Stimulated activated naive CD4-positive, alpha-beta T cell (primary cell): ENCODE measurements around the gene DENND6B.
A peak's percentile ranks its signal among the peaks of the same experiment; 100 is the strongest.
"Not testable (repeated sequence)": the region's sequence is repeated elsewhere in the genome, so short reads cannot be mapped to it uniquely, and the experiment has no call there.

Source experiments
- DNase-seq, 6 experiments: peaks; one replicate each; lab custom pipeline; 2025; lab: John Stamatoyannopoulos, UW

Gene DENND6B

GRCh38 chr22:50273352-50273751, 53.5 kb downstream of the DENND6B start:
- DNase-seq, result not testable (repeated sequence)

- DNase-seq, result no peak
Measured at GRCh38 chr22:50272044-50272802, 54.6 kb downstream of the DENND6B start.

DNA sequence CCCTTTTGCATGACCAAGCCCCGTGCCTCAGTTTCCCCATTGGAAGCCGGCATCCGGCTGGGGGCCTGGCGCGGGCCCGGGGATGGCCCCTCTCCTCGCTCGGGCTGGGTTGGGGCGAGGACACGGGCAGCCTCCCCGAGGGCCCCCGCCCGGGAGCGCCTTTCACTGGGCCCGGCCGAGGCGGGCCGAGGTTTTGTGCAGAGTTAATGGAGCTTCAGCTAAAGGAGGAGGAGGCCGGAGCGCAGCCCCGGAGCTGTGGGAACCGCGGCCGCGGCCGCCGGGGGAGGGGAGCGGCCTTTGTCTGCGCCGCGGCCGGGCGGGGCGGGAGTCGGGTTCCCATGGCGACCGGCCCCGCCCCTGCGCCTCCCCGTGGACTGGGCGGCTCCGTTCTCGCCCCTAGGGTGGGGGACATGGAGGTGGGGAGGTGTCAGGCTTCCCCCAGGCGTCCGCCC, 55.3 kb downstream of the DENND6B start:
- DNase-seq, result peak in 2 of 6 experiments; percentile 10 to 27

DNA sequence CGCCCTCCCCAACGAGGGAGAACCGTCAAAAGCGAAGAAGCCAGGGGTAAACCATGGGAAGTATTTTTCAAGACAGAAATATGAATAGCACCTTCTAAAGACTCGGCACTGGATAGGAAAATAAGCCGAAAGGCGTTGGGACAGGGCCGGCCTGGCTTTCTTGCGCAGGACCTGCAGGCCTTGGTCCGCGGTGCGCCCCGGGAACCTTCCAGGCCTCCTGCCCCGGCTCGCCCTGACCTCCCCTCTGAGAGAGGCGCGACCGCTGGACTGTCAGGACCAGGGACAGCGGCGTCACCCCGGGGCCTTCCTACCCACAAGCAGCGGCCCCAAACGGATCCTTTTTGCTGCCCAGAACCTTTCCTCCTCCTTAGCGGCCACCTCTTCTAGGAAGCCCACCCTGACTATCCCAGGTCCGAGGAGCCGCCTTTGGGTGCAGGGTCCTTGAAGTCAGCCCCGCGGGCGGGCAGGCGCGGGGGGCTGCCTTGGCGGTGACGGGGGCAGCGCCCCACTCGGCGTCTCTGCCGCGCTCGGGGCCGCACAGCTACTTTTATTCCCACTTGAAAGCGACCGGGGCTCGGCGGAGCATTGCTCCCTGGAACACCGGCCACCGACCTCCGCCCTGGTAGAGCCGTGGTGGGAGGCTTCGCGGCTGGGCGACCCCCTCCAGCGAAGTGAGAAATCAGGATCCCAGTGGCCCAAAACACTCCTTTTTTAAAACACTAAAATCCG, 56.0 kb downstream of the DENND6B start:
- peak; percentile 27 to 78 (median 60) for DNase-seq

GRCh38 chr22:50269970-50270665, 56.7 kb downstream of the DENND6B start, which contains the start of gene MAPK11:
MAPK11 (minus strand) TSS chr22:50270380; CDS start chr22:50270292, 88 bp downstream.
- peak; percentile 42 to 78 (median 62) for DNase-seq

- DNase-seq, result no peak
Measured at GRCh38 chr22:50269573-50269969, 57.2 kb downstream of the DENND6B start.

GRCh38 chr22:50268655-50269113, 58.1 kb downstream of the DENND6B start:
- DNase-seq, result no peak

DNA sequence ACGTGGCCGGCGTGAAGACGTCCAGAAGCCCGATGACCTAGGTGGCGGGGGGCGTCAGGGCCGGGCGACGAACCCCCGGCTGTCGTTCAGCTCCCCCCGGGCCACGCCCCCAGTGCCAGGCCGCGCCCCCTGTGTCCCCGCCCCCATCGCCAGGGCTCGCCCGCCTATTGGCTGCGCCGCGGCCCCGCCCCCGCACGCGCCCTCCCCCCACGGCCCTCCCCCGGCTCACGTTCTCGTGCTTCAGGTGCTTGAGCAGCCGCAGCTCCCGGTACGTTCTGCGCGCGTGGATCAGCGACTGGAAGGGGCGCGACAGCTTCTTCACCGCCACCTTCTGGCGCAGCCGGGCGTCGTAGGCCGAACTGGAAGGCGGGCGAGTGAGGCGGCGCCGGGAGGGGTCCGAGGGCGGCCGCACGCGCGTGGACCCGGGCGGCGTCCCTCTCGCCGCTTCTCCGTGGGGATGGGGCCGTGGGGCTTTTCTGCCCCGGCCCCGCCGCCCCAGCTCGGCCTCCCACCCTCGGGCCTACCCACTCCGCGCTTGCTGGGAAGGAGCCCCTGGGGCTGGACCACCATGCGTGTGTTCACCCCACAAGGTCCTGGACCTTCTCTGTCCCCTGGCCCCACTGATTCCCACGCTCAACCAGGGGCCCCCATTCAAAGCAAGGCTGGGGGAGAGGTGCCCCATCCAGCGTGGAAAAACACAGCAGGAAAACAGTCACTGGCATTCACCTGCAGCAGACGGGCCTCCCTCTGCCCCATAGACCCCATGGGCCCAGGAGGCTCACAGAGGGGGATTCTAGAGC, 59.0 kb downstream of the DENND6B start:
- peak in 5 of 6 experiments; percentile 27 to 56 (median 49) for DNase-seq

- DNase-seq, result no peak
Measured at GRCh38 chr22:50266994-50267393, 59.8 kb downstream of the DENND6B start.

DNA sequence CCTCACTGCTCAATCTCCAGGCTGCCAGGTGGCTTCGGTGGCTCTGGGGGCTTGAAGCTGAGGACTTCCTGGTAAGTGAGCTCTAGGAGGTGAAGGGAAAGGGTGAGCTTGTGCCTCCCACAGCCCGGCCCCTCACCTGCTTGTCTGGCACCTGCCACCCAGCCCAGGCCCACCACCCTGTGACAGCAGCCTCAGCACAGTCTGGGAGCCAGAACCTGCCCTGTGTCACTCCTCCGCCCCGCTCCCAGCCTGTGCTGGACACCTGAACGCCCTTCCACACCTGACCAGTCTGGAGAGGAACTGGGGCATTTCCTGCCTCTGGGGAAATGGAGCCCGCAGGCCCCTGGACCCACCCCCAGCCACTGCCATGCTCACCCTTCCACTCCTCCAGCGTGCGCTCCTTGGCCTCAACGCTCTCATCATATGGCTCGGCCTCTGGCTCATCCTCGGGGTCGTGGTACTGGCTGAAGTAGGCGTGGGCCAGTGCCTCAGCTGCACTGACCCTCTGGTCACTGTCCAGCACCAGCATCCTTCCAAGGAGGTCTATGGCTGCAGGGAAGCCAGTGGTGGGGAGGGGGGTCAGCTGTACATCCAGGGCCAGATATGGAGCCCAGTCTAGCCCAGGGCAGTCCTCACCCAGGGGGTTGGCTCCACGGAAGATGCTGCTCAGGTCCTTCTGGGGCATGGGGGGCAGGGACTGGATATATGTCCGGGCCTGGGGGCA, 61.7 kb downstream of the DENND6B start:
- DNase-seq, result no peak

DNA sequence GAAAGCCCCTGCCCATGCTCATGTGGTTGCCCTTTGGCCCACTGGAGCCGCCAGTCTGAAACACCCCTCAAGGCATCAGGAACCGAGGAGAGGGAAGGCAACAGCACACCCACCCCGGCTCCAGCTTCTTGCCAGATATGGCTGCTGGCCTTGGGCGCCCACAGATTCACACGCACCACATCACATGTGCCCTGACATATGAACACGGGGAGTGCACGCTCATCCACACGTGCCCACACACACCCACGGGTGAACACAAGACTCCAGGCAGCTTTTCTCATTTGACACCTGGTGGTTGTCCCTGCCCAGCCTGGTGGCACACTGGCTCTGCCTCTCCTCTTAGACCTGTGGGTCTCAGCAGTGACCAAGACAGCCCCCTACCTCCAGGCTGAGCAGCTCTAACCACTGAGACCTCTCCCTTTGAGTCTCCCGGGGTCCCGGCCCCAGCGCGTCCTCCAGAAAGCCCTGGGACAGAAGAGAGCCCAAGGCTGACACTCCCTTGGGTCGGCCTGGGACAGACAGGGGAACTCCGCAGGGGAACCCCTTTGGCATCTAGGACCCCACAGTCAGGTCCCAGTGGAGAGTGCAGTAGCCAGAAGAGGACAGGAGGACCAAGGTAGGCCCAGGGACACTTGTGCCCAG, 62.6 kb downstream of the DENND6B start:
- DNase-seq, result no peak

DNA sequence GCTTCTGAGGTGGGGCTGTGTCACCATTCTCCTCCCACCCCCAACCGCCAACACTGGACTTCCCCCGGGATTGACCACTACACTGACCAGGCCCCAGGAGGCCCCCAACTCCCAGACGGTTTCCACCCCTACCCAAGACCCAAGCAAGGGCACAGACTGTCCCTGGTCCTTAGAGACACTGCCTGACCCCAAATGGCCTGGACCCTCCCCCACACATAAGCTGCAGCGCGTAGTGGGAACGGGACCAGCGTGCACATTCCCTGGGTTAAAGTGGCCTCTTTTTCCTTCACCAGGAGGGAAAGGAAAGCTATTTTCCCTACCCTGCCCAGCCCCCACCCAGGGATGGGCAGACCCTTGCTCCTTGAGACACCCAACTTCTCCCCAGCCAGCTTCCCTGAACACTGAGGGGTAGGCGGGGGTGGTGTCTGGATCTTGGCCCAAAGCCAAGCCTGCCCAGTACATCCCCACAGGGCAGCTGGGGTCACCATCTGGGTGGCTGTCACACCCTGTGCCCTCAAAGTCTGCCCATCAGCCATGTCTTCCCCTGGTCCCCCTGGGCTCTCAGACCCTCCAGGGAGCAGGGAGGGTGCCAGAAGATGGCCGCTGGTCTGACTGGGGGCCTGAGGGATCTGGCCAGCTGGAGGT, 63.7 kb downstream of the DENND6B start:
- no peak for DNase-seq

GRCh38 chr22:50262460-50262911, 64.3 kb downstream of the DENND6B start:
- DNase-seq, result no peak

DNA sequence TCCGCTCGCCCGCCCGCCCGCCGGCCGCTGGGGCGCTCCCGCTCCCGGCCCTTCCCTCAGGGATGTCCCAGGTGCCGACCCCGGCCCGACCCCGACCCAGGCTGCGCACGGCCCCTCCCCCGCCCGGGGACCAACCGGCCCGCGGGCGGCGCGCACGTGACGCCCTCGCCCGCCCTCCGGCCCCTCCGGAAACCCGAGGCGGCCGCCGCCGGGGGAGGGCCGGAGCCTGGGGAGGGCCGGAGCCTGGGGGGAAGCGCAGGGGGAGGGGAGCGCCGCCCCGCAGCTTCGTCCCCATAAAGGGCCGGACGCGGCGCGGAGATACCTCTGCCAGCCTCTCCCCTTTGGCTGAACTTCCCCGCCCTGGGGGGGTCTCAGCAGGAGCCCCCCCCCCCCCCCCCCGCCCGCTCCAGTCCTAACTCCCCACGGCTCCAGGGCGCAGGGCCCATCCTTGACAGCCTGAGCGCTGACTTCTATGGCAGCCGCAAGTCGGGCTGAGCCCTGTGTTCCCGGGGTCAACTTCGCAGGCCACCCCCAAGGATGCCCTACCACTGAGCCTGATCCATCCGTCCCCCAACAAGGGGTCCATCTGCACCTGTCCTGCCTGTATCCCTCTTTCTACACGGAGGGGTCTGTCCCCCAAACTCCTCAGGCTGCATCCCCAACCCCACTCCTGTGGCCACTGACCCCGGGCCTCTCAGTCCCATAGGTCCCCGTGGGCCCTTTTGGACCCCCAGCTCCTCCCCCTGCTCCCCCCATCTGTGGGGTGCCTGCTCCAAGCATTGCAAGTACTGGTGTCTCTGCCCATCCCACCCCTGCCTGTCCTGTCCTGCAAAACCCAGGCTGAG, 65.0 kb downstream of the DENND6B start, which contains the start of gene MAPK12:
MAPK12 (minus strand) TSS at position 69 of the 845 bp plus-strand sequence. CDS start 174 bp downstream, outside the sequence.
- no peak for DNase-seq

- peak in 1 of 6 experiments; percentile 16 for DNase-seq
Measured at GRCh38 chr22:50260801-50261614, 65.8 kb downstream of the DENND6B start.

DNA sequence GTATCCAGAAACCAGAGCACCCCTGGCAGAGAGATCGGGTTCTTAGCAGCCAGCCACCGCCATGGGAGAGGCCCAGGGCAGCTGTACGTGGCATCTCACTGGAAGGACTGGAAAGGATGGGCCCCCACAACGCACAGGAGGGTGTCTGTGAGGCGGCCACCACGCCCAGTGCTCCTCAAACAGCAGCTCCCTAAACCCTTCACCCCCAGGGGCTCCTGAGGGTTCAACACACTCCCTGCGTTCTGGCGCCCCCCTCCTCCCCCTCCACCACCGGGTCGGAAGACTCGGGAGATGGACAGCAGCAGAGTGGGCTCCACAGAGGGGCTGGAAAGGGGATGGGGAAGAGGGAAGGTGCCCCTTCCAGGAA, 66.4 kb downstream of the DENND6B start:
- no peak for DNase-seq

GRCh38 chr22:50259302-50259701, 67.5 kb downstream of the DENND6B start:
- DNase-seq, result no peak
